GM10847 (cell line): ENCODE results near the gene CACNA1I.

Experiments
- POLR2A ChIP-seq: IDR thresholded peaks from 2 replicates; pipeline ENCODE4 v1.6.1; 2011; ENCODE audit not compliant: insufficient read length; ENCODE audit errors: extremely low read depth

CACNA1I gene

DNA sequence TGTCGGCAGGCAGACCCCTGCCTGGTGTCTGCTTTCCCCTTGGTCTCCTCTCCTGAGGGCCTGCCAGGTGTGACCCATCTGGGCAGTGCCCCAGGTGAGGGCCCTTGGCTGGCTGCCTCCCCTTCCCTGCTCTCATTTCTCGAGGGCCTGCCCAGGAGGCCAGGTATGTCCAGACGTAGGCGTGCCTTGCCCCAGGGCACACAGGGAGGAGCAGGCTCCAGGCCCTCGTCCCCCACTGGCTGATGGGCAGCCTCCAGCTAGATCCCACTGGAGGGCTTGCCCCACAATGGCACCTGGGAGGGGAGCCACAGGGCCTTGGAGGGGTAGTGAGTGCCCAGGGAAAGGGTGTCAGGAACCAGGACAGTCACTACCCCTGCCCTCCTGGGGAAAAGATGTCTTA is 95.9 kb downstream of the CACNA1I start:
- TF ChIP-seq POLR2A = no peak

- TF ChIP-seq POLR2A = no peak
These were observed 96.4 kb downstream of the CACNA1I start for GRCh38 chr22:39666926-39667325.

- no peak for TF ChIP-seq POLR2A
These were observed 98.9 kb downstream of the CACNA1I start for GRCh38 chr22:39669432-39669831.

GRCh38 chr22:39671936-39672335 is 101.4 kb downstream of the CACNA1I start:
- no peak for TF ChIP-seq POLR2A

- TF ChIP-seq POLR2A = no peak
These were observed 104.0 kb downstream of the CACNA1I start for GRCh38 chr22:39674536-39674935.

GRCh38 chr22:39675947-39676346 is 105.4 kb downstream of the CACNA1I start:
- TF ChIP-seq POLR2A = no peak

GRCh38 chr22:39677967-39678366 is 107.4 kb downstream of the CACNA1I start:
- no peak for TF ChIP-seq POLR2A

- no peak for TF ChIP-seq POLR2A
These were observed 108.4 kb downstream of the CACNA1I start for GRCh38 chr22:39678862-39679490.

GRCh38 chr22:39679652-39680051 is 109.1 kb downstream of the CACNA1I start:
- no peak for TF ChIP-seq POLR2A

DNA sequence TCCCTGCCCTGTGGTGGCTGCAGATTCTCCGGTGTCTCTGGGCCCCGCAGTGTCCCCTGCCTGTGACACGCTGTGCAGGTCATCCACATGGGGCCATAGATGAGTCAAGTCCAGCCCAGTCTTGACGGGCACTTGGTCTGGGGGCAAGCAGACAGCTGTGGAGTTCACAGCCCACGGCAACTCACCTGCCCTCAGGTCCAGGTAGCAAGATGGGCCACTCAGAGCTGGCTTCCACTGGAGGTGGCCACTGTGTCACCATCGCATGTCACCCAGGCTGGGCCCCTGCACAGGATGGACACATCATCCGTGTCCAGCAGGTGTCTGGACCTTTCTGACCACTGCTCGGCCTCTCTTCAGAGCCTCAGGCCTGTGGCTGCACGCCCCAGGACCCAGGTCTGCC is 109.9 kb downstream of the CACNA1I start:
- no peak for TF ChIP-seq POLR2A

- TF ChIP-seq POLR2A = no peak
These were observed 110.7 kb downstream of the CACNA1I start for GRCh38 chr22:39681038-39681861.

GRCh38 chr22:39682994-39683393 is 112.4 kb downstream of the CACNA1I start:
- TF ChIP-seq POLR2A = no peak

- TF ChIP-seq POLR2A = no peak
These were observed 113.1 kb downstream of the CACNA1I start for GRCh38 chr22:39683639-39684038.

DNA sequence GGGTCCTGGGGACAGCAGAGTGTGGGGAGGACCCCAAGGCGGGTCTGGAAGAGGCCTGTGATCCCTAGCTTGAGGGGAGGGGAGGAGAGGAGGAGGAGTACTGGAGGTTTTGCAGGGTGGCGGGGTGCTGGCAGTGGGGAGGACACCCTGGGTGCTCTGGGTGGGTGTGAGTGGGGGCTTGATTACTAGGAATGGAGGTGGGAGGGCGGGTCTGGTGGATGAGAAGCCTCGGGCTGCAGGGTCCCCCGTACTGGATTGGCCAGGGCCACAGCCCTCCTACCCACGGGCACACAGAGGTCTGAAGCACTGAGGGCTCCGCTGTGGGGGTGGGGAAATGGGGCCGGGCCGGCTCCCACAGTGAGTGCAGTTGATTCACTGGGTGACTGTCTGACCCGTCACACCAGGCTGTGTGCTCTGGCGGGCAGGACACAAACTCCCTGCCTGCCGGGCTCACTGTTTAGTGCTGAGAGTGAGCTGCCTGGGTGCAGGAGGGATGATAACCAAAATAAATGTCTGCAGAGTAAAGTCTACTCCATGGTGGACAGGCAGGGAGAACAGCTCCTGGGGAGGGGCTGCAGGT is 114.2 kb downstream of the CACNA1I start:
- no peak for TF ChIP-seq POLR2A

DNA sequence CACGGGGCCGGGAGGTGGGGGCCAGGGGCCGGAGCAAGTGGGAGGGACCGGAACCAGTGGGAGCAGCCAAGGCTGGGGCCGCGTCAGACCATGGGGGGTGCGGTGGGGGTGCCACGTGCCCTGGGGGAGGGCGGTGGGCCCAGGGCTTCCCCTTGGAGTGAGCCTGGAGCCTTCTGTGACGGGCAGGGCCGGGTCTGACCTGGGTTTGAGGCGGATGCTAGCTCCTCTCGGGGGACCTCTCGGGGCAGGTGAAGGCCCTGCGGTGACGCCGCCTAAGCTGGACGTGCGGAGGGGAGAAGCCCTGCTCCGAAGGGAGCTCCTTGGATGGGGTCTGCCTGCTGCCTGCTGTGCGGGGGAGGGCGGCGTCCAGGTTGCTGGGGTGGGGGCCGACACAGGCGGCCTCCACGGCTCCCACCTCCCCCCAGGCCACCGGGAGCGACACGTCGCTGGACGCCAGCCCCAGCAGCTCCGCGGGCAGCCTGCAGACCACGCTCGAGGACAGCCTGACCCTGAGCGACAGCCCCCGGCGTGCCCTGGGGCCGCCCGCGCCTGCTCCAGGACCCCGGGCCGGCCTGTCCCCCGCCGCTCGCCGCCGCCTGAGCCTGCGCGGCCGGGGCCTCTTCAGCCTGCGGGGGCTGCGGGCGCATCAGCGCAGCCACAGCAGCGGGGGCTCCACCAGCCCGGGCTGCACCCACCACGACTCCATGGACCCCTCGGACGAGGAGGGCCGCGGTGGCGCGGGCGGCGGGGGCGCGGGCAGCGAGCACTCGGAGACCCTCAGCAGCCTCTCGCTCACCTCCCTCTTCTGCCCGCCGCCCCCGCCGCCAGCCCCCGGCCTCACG is 115.0 kb downstream of the CACNA1I start:
- TF ChIP-seq POLR2A = no peak
